Measurements from ENCODE around the gene PYDC2. TPM values are rescaled to one million over a fixed set of nuclear protein-coding genes. Genes with fewer than 3 reads are reported as not detected.
"Not testable (repeated sequence)": the region's sequence is repeated elsewhere in the genome, so short reads cannot be mapped to it uniquely, and the experiment has no call there.

PYDC2 gene
- total and polyA plus RNA-seq, 12 donors = 63.2 TPM; not detected in 11

DNA sequence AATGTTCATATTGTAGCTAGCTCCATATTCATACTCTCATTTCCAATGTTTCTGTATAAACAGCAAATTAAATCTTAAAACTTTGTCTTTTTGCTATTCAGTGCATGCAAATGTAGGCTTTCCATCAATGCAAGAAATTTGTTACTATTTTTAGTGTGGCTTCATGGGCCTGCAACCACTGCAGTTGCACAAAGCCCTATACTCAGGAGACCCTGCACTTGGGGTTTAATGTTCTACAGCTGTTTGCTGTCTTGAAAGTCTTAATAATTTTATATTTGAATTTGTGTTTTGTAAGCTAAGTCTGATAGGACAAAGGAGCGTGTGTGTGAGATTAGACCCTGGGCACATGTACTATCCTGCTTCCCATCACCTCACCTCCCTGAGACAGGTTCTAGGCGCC lies 9.6 kb downstream of the PYDC2 start:
- no peaks in the 10 kb centered on the region for H3K27me3 ChIP-seq
- H3K36me3 ChIP-seq (replicated peaks in 1 of 2) = no peaks in the 10 kb centered on the region
- no peak for TF ChIP-seq CTCF (IDR thresholded peaks at IDR 0.05)
- TF ChIP-seq POLR2A (IDR thresholded peaks at IDR 0.05) = no peak
- no peaks in the 10 kb centered on the region for H3K4me1 ChIP-seq (replicated peaks in 1 of 2)
- no peaks in the 10 kb centered on the region for H3K9me3 ChIP-seq (replicated peaks in 1 of 3)
- intact Hi-C loops (cut with DNase I) = no loop called here
- no peak for DNase-seq
- no peak overlapping the region for H3K27ac ChIP-seq
- no peak overlapping the region for H3K4me3 ChIP-seq
- WGBS, 4 donors = 65 to 88% (median 81%) methylated on average over 2 of the region's 2 CpGs

DNA sequence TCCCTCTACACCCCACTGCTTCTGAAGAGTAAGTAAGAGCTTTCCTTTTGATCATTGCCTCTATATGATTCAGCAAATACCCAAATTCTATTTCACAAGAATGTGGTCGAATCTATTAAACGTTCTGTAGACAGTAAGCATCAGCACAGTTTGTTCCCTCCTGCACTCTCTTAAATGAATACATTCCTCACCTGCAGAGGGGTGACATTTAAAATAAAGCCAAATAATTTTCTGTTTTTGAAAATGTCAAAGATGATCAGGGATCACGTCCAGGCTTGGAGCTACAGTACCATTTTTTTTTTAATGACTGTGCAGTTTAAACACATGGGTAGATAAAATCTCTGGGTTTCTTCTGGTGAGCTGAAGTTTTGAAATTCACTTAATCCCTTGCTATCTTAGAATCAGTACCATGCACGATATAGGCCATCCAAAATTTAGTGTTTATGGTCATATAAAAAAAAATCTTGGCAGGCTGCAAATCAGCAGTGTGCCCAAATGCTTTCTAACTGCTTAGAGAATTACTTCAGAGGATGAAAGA lies 12.8 kb downstream of the PYDC2 start:
- DNase-seq = no peak
- WGBS, 4 donors = 64 to 72% (median 68%) methylated on average over 4 of the region's 4 CpGs
- Histone ChIP-seq H3K27ac (no peak overlapping the region), H3K9me3 (replicated peaks in 1 of 3) (no peaks in the 10 kb centered on the region), H3K4me1 (replicated peaks in 1 of 2) (no peaks in the 10 kb centered on the region), H3K4me3 (no peak overlapping the region), H3K36me3 (replicated peaks in 1 of 2) (no peaks in the 10 kb centered on the region), H3K27me3 (no peaks in the 10 kb centered on the region)
- intact Hi-C loops (cut with DNase I) = no loop called here
- no peak for TF ChIP-seq POLR2A (IDR thresholded peaks at IDR 0.05)
- TF ChIP-seq CTCF (IDR thresholded peaks at IDR 0.05) = no peak

DNA sequence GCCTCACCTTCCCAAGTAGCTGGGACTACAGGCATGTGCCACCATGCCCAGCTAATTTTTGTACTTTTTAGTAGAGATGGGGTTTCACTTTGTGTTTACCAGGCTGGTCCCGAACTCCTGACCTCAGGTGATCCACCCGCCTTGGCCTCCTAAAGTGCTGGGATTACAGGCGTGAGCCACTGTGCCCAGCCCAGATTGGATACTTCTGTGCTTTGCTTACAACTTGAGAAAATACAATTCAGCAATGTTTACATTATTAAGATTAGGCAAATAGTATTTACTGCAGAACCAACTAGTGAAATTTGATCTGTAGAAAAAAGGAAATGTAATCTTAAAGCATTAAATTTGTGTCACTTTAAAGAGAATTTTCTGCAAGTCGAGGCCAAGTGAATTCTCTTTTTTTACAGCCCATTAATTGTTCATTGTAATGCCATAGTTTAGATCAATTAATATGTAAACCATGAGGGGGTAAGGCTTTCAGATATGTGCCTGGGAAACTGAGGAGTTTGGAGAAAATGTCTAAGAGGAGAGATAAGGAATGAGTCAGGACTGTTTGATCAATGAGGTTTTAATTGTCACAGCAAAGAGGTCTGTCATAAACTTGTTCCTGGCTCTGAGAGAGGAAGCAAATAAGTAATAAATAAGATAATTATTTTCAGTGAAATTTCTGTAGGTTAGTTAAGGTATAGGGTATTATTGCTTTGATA lies 15.3 kb downstream of the PYDC2 start:
- H3K4me3 ChIP-seq = no peak overlapping the region
- intact Hi-C loops (cut with DNase I) = no loop called here
- no peaks in the 10 kb centered on the region for H3K27me3 ChIP-seq
- H3K36me3 ChIP-seq (replicated peaks in 1 of 2) = no peaks in the 10 kb centered on the region
- H3K27ac ChIP-seq = no peak overlapping the region
- 79 to 85% (median 83%) methylated on average over 4 of the region's 4 CpGs for WGBS, 4 donors
- no peaks in the 10 kb centered on the region for H3K4me1 ChIP-seq (replicated peaks in 1 of 2)
- H3K9me3 ChIP-seq (replicated peaks in 1 of 3) = no peaks in the 10 kb centered on the region
- DNase-seq = no peak
- TF ChIP-seq CTCF (IDR thresholded peaks at IDR 0.05) (no peak), POLR2A (IDR thresholded peaks at IDR 0.05) (no peak)

DNA sequence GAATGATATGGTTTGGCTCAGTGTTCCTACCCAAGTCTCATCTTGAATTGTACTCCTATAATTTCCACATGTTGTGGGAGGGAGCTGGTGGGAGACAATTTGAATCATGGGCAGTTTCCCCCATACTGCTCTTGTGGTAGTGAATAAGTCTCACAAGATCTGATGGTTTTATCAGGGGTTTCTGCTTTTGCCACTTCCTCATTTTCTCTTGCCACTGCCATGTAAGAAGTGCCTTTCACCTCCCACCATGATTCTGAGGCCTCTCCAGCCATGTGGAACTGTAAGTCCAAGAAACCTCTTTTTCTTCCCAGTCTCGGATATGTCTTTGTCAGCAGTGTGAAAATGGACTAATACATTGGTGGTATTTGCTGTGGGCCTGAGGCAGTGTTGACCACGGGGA lies 23.0 kb downstream of the PYDC2 start:
- DNase-seq; H3K36me3 ChIP-seq (replicated peaks in 1 of 2); H3K4me1 ChIP-seq (replicated peaks in 1 of 2); H3K27ac ChIP-seq; H3K4me3 ChIP-seq; H3K9me3 ChIP-seq (replicated peaks in 1 of 3); H3K27me3 ChIP-seq; intact Hi-C loops (cut with DNase I): not testable (repeated sequence)
- WGBS, 4 donors = 89 to 97% (median 90%) methylated on average over 2 of the region's 2 CpGs

DNA sequence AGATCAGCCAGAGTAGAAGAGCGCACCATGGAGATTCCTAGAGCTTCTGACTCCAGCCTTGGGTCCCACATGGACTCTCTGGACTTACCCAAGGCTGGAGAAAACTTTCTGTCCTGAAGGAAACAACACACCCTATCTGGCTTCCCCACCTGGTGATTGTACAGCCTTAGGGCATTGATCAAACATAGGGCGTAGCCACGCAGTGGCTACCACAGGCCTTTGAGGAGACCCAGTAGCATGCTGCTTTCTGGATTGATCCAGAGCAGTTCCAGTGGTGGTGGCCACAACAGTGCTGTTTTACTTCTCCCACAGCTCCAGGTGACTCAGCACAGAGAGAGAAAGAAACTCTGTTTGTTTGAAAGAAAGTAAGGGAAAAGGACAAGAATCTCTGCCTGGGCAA lies 23.5 kb downstream of the PYDC2 start:
- Histone ChIP-seq H3K4me3 (no peak overlapping the region), H3K27me3 (no peaks in the 10 kb centered on the region), H3K9me3 (replicated peaks in 1 of 3) (no peaks in the 10 kb centered on the region), H3K36me3 (replicated peaks in 1 of 2) (no peaks in the 10 kb centered on the region), H3K4me1 (replicated peaks in 1 of 2) (no peaks in the 10 kb centered on the region), H3K27ac (no peak overlapping the region)
- DNase-seq = no peak
- WGBS, 4 donors = 86 to 100% (median 97%) methylated on average over 1 to 3 of the region's 3 CpGs
- TF ChIP-seq CTCF (IDR thresholded peaks at IDR 0.05) (no peak), POLR2A (IDR thresholded peaks at IDR 0.05) (no peak)
- intact Hi-C loops (cut with DNase I) = no loop called here

All from adrenal gland (tissue), 12 donors.